HepG2 (cell line): ENCODE results near the gene IFITM5. TPM values are rescaled to one million over a fixed set of nuclear protein-coding genes. Genes with fewer than 3 reads are reported as not detected.

Experiments
- CCAR2 ChIP-seq: fragments of 200-400 bp; formaldehyde crosslinking; optimal IDR thresholded peaks from 2 replicates; pipeline ENCODE3; 2018; ENCODE audit warnings: low read depth, mild to moderate bottlenecking, low read length, moderate library complexity
- ERF ChIP-seq: IDR thresholded peaks from 2 replicates; pipeline ENCODE4 v1.6.1; 2018; ENCODE audit warnings: missing biosample characterization, missing genetic modification reagents
- GFI1 ChIP-seq: sonication (generic); formaldehyde crosslinking; IDR thresholded peaks from 2 replicates; pipeline ENCODE4 v1.5.0; 2020; ENCODE audit warnings: missing genetic modification reagents, mild to moderate bottlenecking, borderline replicate concordance
- HDAC6 ChIP-seq: fragments of 200-600 bp; sonication (generic); IDR thresholded peaks from 2 replicates; pipeline ENCODE4 v1.7.0; 2017; ENCODE audit warnings: mild to moderate bottlenecking, antibody characterized with exemption, low read length, low read depth
- JUN ChIP-seq: sonication (generic); formaldehyde crosslinking; IDR thresholded peaks from 2 replicates; pipeline ENCODE4 v1.4.0; 2020; ENCODE audit warnings: mild to moderate bottlenecking, missing genetic modification reagents
- PRDM10 ChIP-seq: sonication (generic); formaldehyde crosslinking; IDR thresholded peaks from 2 replicates; pipeline ENCODE4 v1.4.0; 2020; ENCODE audit warnings: low read depth, missing genetic modification reagents
- SCMH1 ChIP-seq: sonication (generic); formaldehyde crosslinking; IDR thresholded peaks from 2 replicates; pipeline ENCODE4 v1.9.0; 2021; ENCODE audit warnings: missing genetic modification reagents, mild to moderate bottlenecking, borderline replicate concordance
- TP53 ChIP-seq: sonication (generic); formaldehyde crosslinking; conservative IDR thresholded peaks from 2 replicates; pipeline ENCODE4 v1.4.0; 2020; ENCODE audit warnings: missing genetic modification reagents
- ZNF350 ChIP-seq: sonication (generic); formaldehyde crosslinking; IDR thresholded peaks from 2 replicates; pipeline ENCODE4 v1.4.0; 2020; ENCODE audit warnings: mild to moderate bottlenecking, low read depth, missing genetic modification reagents, borderline replicate concordance
- ZNF678 ChIP-seq: sonication (generic); formaldehyde crosslinking; IDR thresholded peaks from 2 replicates; pipeline ENCODE4 v1.4.0; 2020; ENCODE audit warnings: mild to moderate bottlenecking, missing genetic modification reagents
- ZNF768 ChIP-seq: sonication (generic); formaldehyde crosslinking; IDR thresholded peaks from 2 replicates; pipeline ENCODE4 v1.4.0; 2020; ENCODE audit warnings: missing genetic modification reagents
- polyA plus RNA-seq, 8 experiments: library from polyadenylated mRNA; depleted of rRNA in 3 of 8; stranded (reverse) in 7 of 8; unstranded in 1 of 8; fragments of >200 nt; fragmentation: Illumina TruSeq in 4 of 8; extraction: Trizol in 4 of 8; gene quantifications; 2 replicates each; pipeline versions ENCODE4 v1.2.1 to v1.2.3, GENCODE V29; 2011 to 2016; ENCODE audit warnings: low read depth in 4 of 8, missing spikeins in 1 of 8, mixed read lengths in 1 of 8; ENCODE audit not compliant: insufficient read depth in 1 of 8
- total RNA-seq, 5 experiments: library from RNA; depleted of rRNA; stranded (reverse); fragments of >200 nt; fragmentation: Illumina TruSeq; extraction: Trizol; gene quantifications; 2 replicates each; pipeline ENCODE4 v1.2.3, GENCODE V29; 2016; ENCODE audit warnings: low read depth in 1 of 5
- TF ChIP-seq, protein P1 (sequence below): sonication (generic); formaldehyde crosslinking; IDR thresholded peaks from 2 replicates; pipeline ENCODE4 v1.4.0; 2020; ENCODE audit warnings: mild to moderate bottlenecking, low read depth, missing genetic modification reagents
- TF ChIP-seq, protein P2 (sequence below): sonication (generic); formaldehyde crosslinking; IDR thresholded peaks from 2 replicates; pipeline ENCODE4 v1.8.1; 2022; ENCODE audit warnings: low read depth, mild to moderate bottlenecking, missing genetic modification reagents

The IFITM5 gene
- total and polyA plus RNA-seq, 2 of the 13 experiments (the other 11 are each of a cell fraction or from before 2014, with no cell fraction given) = not detected

DNA sequence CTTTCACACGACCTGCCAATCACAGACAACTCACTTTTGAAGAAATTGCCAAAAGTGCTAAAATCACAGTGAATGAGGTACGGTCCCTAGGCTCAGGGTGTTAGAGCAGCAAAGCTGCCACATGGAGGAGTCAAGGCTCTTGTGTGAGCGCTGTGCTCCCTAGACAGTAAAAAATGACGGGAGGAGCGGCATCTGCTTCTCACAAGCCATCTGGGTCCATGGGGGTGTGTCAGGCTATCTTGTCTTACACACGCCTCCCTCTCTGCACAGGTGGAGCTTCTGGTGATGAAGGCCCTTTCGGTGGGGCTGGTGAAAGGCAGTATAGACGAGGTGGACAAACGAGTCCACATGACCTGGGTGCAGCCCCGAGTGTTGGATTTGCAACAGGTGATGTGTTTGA is 47.8 kb downstream of the IFITM5 start (continued):
- TF ChIP-seq, protein P1, sequence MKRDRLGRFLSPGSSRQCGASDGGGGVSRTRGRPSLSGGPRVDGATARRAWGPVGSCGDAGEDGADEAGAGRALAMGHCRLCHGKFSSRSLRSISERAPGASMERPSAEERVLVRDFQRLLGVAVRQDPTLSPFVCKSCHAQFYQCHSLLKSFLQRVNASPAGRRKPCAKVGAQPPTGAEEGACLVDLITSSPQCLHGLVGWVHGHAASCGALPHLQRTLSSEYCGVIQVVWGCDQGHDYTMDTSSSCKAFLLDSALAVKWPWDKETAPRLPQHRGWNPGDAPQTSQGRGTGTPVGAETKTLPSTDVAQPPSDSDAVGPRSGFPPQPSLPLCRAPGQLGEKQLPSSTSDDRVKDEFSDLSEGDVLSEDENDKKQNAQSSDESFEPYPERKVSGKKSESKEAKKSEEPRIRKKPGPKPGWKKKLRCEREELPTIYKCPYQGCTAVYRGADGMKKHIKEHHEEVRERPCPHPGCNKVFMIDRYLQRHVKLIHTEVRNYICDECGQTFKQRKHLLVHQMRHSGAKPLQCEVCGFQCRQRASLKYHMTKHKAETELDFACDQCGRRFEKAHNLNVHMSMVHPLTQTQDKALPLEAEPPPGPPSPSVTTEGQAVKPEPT = no peak
- TF ChIP-seq SCMH1 (CRISPR knock-in tag) (no peak), CCAR2 (no peak), TP53 (CRISPR knock-in tag) (no peak), ERF (CRISPR knock-in tag) (no peak), ZNF678 (CRISPR knock-in tag) (no peak), PRDM10 (no peak), ZNF768 (CRISPR knock-in tag) (no peak), GFI1 (no peak), ZNF350 (CRISPR knock-in tag) (no peak), HDAC6 (no peak), JUN (CRISPR knock-in tag) (no peak)
- TF ChIP-seq, protein P2, sequence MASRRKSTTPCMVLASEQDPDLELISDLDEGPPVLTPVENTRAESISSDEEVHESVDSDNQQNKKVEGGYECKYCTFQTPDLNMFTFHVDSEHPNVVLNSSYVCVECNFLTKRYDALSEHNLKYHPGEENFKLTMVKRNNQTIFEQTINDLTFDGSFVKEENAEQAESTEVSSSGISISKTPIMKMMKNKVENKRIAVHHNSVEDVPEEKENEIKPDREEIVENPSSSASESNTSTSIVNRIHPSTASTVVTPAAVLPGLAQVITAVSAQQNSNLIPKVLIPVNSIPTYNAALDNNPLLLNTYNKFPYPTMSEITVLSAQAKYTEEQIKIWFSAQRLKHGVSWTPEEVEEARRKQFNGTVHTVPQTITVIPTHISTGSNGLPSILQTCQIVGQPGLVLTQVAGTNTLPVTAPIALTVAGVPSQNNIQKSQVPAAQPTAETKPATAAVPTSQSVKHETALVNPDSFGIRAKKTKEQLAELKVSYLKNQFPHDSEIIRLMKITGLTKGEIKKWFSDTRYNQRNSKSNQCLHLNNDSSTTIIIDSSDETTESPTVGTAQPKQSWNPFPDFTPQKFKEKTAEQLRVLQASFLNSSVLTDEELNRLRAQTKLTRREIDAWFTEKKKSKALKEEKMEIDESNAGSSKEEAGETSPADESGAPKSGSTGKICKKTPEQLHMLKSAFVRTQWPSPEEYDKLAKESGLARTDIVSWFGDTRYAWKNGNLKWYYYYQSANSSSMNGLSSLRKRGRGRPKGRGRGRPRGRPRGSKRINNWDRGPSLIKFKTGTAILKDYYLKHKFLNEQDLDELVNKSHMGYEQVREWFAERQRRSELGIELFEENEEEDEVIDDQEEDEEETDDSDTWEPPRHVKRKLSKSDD = no peak
